Adipose tissue (tissue), 3 donors: Measurements from ENCODE around the gene PDE1C. TPM values are rescaled to one million over a fixed set of nuclear protein-coding genes. Genes with fewer than 3 reads are reported as not detected.

ENCODE experiments used
- H3K27ac ChIP-seq: one replicate; pipeline ENCODE4 v1.5.1; 2013; ENCODE audit warnings: low read depth, low read length
- WGBS, 3 donors: extraction: QIAGEN DNeasy Blood & Tissue Kit; methylation state at CpG; one replicate each; pipeline ENCODE4 v1.1.7; 2013; 5-methylcytosine and 5-hydroxymethylcytosine counted together
- polyA plus RNA-seq, 3 donors: library from polyadenylated mRNA; stranded (reverse); fragments of 200-250 nt; gene quantifications; one replicate each; pipeline ENCODE4 v1.2.3, GENCODE V29; 2013
- donor health status: healthy with polysubstance abuse.
- donor health status: Bipolar disorder and iron deficiency.
- donor health status: healthy.

PDE1C gene
- polyA plus RNA-seq = 1 to 10 TPM in 2 of 3 donors, under 1 TPM in 1; 0.32 to 3.1 (median 1.0) TPM

- 0 to 2% (median 1%) methylated on average over 73 to 88 of the region's 88 CpGs for WGBS, 3 donors
- no peak within 1 kb of the TSS for H3K27ac ChIP-seq
These were observed at the start of gene PDE1C for GRCh38 chr7:32070406-32071360. Gene PDE1C, minus strand, starts transcription at chr7:32070407.

DNA sequence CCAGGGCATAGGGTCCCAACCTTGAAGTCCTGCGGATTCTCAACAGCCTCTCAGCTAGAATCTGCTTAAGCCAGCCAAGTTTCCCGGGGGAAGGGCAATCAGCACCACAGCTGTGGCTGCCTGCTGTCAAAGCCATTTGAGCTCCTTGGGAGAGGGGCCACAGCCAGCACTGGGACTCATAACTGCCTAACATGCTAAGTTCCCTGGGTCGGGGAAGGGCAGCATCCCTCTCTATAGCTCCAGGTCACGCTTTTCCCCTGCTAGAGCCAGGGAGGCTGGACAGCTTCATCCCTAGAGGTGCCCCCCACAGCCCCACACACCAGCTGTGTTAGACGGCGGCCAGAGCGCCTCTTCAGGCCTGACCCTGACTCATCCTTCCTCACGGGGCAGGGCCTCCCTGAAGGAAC lies 49.6 kb upstream of the PDE1C start:
- no peak overlapping the region for H3K27ac ChIP-seq
- WGBS, 3 donors = 69 to 81% (median 80%) methylated on average over 8 of the region's 8 CpGs

- no peak overlapping the region for H3K27ac ChIP-seq
- 61 to 76% (median 65%) methylated on average over 2 of the region's 2 CpGs for WGBS, 3 donors
These were observed 47.6 kb upstream of the PDE1C start for GRCh38 chr7:32117837-32118236.

- no peak overlapping the region for H3K27ac ChIP-seq
These were observed 46.2 kb upstream of the PDE1C start for GRCh38 chr7:32116436-32116835.

DNA sequence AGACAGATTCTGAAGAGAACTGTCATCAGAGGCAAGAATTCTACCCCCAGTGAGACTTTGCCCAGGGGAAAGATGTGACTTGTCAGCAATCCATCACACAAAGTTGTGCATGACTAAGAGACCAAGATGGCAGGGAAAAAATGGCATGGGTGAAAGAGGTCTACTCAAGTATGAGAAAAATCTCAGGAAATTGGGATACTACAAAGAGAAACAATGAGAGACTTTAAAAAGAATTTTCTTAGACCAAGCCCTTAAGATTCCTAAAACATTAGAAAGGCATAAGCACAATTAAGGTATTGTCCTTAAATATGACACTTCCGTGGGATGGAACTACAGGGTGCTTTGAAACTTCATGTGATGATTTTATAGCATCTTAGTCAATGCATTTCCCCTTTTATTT lies 45.6 kb upstream of the PDE1C start:
- whole genome bisulfite sequencing, 3 donors = 77 to 87% (median 86%) methylated on average over 1 of the region's 1 CpG
- no peak overlapping the region for H3K27ac ChIP-seq

DNA sequence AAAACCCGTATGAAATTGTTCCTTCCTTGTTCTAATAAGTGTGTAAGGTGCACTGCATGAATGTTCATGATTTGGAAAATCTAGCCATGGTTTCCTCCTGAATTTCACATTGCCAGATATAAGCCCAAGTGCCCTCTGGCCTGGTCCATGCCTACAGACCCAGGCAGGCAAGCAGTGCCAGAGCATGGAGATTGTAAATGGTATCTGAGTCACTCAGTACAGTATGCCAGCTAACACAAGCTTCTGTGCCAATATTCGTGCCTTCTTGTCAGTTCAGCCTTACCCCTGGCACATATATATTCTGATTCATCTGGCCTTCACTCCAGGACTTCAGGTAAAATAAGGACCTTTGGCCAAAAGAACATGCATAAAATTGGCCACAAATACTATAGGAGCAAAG lies 38.4 kb upstream of the PDE1C start:
- WGBS, 3 donors = 68 to 83% (median 77%) methylated on average over 2 of the region's 2 CpGs

DNA sequence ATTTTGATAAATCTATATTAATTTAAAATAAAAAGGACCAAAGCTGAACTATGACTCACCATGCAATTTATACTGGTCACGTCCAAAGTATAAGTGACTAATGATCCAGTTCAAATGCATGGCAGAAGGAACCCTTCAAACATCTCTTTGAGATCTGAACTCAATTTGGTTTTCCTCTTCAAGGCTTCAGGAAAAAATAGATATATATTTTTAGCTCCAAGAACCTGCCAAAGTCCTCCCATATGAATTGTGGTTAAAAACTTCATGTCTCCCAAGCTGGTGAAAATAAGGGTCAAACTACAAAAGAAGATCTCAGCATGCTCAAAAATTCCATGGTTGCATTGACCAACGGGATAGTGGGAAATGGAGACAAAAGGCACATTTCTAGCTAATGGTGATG lies 34.6 kb upstream of the PDE1C start:
- WGBS, 3 donors = 65 to 80% (median 77%) methylated on average over 2 of the region's 2 CpGs

More for the DNA sequence above, 38.4 kb upstream of the PDE1C start:
- no peak overlapping the region for H3K27ac ChIP-seq

DNA sequence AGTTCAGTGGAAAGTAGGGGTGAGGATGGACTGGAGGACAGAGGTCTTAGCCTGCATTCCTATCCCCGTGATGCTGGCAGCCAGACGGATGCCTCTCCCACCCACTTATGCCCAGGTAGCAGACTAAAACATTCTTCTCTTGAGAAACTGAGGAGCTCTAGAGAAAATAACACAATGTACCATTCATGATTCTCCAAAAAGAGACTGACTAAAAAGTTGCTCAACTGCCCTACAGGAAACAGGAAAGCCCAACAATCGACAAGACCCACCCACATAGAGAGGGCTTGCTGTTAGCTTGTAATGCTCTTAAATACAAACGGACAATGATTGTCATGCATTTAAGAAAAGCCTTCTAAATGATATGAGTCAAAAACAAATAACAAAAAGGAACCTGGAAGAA lies 33.2 kb upstream of the PDE1C start:
- WGBS, 3 donors = 54 to 71% (median 70%) methylated on average over 4 of the region's 4 CpGs
- H3K27ac ChIP-seq = no peak overlapping the region

More for the DNA sequence above, 34.6 kb upstream of the PDE1C start:
- no peak overlapping the region for H3K27ac ChIP-seq

GRCh38 chr7:32102432-32102873 lies 32.2 kb upstream of the PDE1C start:
- 76 to 81% (median 80%) methylated on average over 1 of the region's 1 CpG for WGBS, 3 donors
- H3K27ac ChIP-seq = no peak overlapping the region

DNA sequence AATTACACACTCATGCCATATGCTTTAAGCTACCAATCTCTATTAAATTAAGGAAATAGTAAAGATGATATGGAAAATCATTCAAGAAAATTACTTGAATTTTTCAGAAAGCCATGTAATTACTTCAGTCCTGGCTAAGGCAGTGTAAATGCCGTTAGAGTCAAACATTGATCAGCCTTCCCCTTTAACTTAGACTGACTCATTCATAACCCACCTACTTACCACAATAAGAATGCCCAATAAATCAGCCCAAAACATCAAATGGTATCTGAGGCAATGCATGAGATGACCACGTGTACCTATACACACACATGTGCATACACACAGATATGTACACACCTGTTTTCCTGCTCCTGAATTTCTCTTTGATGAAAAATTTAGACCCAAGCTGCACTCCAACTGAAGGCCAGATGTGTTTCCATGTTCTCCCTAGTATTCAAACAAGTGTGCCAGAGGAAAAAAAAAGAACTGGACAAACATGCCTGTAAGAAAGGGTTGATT lies 30.2 kb upstream of the PDE1C start:
- WGBS, 3 donors = 79 to 88% (median 83%) methylated on average over 2 of the region's 2 CpGs
- no peak overlapping the region for H3K27ac ChIP-seq

- 88 to 96% (median 91%) methylated on average over 4 of the region's 4 CpGs for WGBS, 3 donors
- no peak overlapping the region for H3K27ac ChIP-seq
These were observed 24.3 kb upstream of the PDE1C start for GRCh38 chr7:32094516-32094915.

- WGBS, 3 donors = 35 to 42% (median 39%) methylated on average over 3 to 4 of the region's 4 CpGs
- H3K27ac ChIP-seq = no peak overlapping the region
These were observed 23.5 kb upstream of the PDE1C start for GRCh38 chr7:32093415-32094408.

GRCh38 chr7:32092346-32092745 lies 22.1 kb upstream of the PDE1C start:
- WGBS, 3 donors = 37 to 86% (median 58%) methylated on average over 1 of the region's 1 CpG
- no peak overlapping the region for H3K27ac ChIP-seq

- H3K27ac ChIP-seq = no peak overlapping the region
- 68 to 92% (median 69%) methylated on average over 3 to 4 of the region's 4 CpGs for WGBS, 3 donors
These were observed 21.5 kb upstream of the PDE1C start for GRCh38 chr7:32091608-32092210.

- H3K27ac ChIP-seq = no peak overlapping the region
These were observed 19.5 kb upstream of the PDE1C start for GRCh38 chr7:32089678-32090077.

GRCh38 chr7:32089256-32089655 lies 19.0 kb upstream of the PDE1C start:
- no peak overlapping the region for H3K27ac ChIP-seq
- WGBS, 3 donors = 73 to 87% (median 82%) methylated on average over 5 of the region's 5 CpGs

- WGBS, 3 donors = 49 to 76% (median 73%) methylated on average over 17 to 18 of the region's 18 CpGs
These were observed 18.3 kb upstream of the PDE1C start for GRCh38 chr7:32088451-32088881.

DNA sequence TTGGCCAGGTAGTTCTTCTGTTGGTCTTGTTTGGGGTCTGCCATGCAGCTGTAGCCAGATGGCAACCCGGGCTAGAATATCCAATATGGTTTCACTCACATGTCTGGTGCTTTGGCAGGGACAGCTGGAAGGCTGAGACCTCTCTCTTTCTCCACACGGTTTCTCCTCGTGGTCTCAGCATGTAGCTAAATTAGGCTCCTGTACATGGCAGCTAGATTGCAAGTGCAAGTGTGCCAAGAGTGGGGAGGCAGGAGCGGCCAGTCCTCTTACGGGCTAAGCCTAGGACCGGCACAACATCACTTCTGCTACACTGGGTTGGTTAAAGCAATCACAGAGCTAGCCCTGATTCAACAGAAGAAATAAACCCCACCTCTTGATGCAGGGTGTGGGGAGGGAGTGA lies 9.3 kb upstream of the PDE1C start:
- H3K27ac ChIP-seq = no peak overlapping the region
- WGBS, 3 donors = 85 to 91% (median 85%) methylated on average over 6 of the region's 6 CpGs

More at GRCh38 chr7:32088451-32088881, 18.3 kb upstream of the PDE1C start:
- no peak overlapping the region for H3K27ac ChIP-seq
